Measurements from ENCODE around the gene ZNF420.

DNA sequence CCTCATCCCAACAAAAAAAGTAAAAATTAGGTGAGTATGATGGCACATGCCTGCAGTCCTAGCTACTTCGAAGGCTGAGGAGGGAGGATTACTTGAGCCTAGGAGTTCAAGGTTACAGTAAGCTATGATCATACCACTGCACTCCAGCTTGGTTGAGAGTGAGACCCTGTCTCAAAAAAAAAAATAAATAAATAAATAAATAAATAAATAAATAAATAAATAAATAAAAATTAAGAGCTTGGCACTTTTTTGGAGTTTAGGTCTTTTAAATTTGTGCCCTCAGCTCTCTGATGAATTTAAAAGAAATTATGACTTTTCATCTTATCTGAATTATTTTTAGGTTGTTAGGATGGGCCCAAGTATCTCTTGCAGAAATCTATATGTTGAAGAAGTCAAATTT lies 8.9 kb downstream of the ZNF420 start:
- TF ChIP-seq, protein P1, sequence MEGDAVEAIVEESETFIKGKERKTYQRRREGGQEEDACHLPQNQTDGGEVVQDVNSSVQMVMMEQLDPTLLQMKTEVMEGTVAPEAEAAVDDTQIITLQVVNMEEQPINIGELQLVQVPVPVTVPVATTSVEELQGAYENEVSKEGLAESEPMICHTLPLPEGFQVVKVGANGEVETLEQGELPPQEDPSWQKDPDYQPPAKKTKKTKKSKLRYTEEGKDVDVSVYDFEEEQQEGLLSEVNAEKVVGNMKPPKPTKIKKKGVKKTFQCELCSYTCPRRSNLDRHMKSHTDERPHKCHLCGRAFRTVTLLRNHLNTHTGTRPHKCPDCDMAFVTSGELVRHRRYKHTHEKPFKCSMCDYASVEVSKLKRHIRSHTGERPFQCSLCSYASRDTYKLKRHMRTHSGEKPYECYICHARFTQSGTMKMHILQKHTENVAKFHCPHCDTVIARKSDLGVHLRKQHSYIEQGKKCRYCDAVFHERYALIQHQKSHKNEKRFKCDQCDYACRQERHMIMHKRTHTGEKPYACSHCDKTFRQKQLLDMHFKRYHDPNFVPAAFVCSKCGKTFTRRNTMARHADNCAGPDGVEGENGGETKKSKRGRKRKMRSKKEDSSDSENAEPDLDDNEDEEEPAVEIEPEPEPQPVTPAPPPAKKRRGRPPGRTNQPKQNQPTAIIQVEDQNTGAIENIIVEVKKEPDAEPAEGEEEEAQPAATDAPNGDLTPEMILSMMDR (IDR thresholded peaks at IDR 0.05) = no peak
- TF ChIP-seq POLR2A (IDR thresholded peaks at IDR 0.05) = no peak
